ENCODE results near the gene SOS2. TPM values are rescaled to one million over a fixed set of nuclear protein-coding genes. Genes with fewer than 3 reads are reported as not detected.
A peak's percentile ranks its signal among the peaks of the same experiment; 100 is the strongest.

Gene SOS2
- total RNA-seq, 6 donors from 2014 or later, result 21.3 to 47.1 (median 29.6) TPM

DNA sequence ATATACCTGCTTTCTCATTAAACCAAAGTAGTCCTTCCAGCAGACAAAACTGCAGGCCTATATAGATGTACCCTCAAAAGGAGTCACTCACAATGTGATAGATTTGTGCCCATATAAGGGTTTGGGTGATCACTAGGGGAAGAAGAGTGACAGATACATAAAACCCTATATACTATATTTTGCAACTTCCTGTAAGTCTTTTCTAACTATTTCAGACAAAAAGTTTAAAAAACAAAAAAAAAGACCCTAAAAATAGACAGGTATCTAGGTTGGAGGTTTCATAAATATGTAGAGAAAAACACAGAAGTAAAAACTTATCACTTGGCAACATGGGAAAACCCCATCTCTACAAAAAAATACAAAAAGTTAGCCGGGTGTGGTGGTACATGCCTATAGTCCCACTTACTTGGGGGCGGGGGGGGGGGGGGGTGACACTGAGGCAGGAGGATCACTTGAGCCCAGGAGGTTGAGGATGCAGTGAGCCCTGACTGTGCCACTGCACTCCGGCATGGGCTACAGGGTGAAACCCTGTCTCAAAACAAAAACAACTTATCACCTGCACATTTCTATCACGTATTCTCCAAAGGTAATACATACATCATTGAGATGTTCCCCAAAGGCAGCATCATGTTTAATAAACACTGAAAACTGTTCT, 117.9 kb downstream of the SOS2 start:
- no peaks in the 10 kb centered on the region for H3K27me3 ChIP-seq
- ATAC-seq (ENCODE audit: low FRiP score in 2 of 2), result no peak
- H3K4me1 ChIP-seq, result peaks cover 17 to 23% (median 21%) of the 10 kb centered on the region in 4 donors
- WGBS, 2 donors, result 72 to 76% methylated on average over 4 of the region's 4 CpGs
- no peak overlapping the region for H3K4me3 ChIP-seq
- H3K36me3 ChIP-seq, result peaks cover 21 to 73% (median 31%) of the 10 kb centered on the region in 4 donors
- no peaks in the 10 kb centered on the region for H3K9me3 ChIP-seq
- no peak for DNase-seq
- TF ChIP-seq EP300 (IDR thresholded peaks at IDR 0.05), result no peak
- TF ChIP-seq, protein P1, sequence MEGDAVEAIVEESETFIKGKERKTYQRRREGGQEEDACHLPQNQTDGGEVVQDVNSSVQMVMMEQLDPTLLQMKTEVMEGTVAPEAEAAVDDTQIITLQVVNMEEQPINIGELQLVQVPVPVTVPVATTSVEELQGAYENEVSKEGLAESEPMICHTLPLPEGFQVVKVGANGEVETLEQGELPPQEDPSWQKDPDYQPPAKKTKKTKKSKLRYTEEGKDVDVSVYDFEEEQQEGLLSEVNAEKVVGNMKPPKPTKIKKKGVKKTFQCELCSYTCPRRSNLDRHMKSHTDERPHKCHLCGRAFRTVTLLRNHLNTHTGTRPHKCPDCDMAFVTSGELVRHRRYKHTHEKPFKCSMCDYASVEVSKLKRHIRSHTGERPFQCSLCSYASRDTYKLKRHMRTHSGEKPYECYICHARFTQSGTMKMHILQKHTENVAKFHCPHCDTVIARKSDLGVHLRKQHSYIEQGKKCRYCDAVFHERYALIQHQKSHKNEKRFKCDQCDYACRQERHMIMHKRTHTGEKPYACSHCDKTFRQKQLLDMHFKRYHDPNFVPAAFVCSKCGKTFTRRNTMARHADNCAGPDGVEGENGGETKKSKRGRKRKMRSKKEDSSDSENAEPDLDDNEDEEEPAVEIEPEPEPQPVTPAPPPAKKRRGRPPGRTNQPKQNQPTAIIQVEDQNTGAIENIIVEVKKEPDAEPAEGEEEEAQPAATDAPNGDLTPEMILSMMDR (IDR thresholded peaks at IDR 0.05), result no peak
- TF ChIP-seq POLR2AphosphoS5 (IDR thresholded peaks at IDR 0.05), result no peak
- no peak for TF ChIP-seq POLR2A (IDR thresholded peaks at IDR 0.05)
- H3K27ac ChIP-seq, result no peak overlapping the region

DNA sequence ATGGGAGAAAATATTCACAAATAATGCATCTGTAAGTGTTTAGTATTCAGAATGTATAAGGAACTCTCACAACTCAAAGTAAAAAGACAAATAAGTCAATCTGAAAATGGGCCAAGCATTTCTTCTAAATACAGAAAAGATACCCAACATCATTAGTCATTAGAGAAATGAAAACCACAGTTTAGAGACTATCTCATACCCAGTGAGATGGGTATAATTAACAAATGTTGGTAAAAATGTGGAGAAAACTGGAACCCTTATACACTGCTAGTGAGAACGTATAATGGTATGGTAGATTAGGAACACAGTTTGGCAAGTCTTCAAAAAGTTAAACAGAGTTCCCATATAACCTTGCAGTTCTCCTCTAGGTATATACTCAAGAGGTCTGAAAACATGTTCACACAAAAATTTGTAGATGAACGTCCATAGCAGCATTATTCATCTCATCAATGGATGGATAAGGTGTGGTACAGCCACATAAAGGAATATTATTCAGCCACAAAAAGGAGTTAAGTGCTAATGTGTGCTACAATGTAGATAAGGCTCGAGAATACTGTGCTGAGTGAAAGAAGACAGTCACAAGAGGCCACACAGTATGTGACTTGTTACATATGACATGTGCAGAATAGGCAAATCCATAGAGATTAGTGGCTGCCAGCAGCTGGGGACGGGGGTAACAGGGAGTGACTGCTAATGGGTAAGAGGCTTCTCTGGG, 120.9 kb downstream of the SOS2 start:
- ATAC-seq (ENCODE audit: low FRiP score in 2 of 2) (no peak), DNase-seq (no peak)
- Histone ChIP-seq H3K9me3 (no peaks in the 10 kb centered on the region), H3K27me3 (no peaks in the 10 kb centered on the region), H3K36me3 (peaks cover 21 to 67% (median 33%) of the 10 kb centered on the region in 4 donors), H3K4me1 (peaks cover 5 to 19% (median 8%) of the 10 kb centered on the region in 4 donors), H3K27ac (no peak overlapping the region), H3K4me3 (no peak overlapping the region)
- no peak for TF ChIP-seq EP300 (IDR thresholded peaks at IDR 0.05)
- TF ChIP-seq POLR2A (IDR thresholded peaks at IDR 0.05), result no peak
- no peak for TF ChIP-seq POLR2AphosphoS5 (IDR thresholded peaks at IDR 0.05)
- TF ChIP-seq, protein P1 (IDR thresholded peaks at IDR 0.05), result no peak
- 85 to 89% methylated on average over 4 of the region's 4 CpGs for WGBS, 2 donors

- TF ChIP-seq, protein P1 (IDR thresholded peaks at IDR 0.05), result no peak
- TF ChIP-seq EP300 (IDR thresholded peaks at IDR 0.05), result no peak
- TF ChIP-seq POLR2AphosphoS5 (IDR thresholded peaks at IDR 0.05), result no peak
- no peak for TF ChIP-seq POLR2A (IDR thresholded peaks at IDR 0.05)
- H3K27ac ChIP-seq, result no peak overlapping the region
- peaks cover 20 to 62% (median 32%) of the 10 kb centered on the region in 4 donors for H3K36me3 ChIP-seq
- no peak overlapping the region for H3K4me3 ChIP-seq
- H3K9me3 ChIP-seq, result no peaks in the 10 kb centered on the region
- ATAC-seq (ENCODE audit: low FRiP score in 2 of 2), result no peak
- WGBS, 2 donors, result 84% methylated on average over 6 of the region's 6 CpGs
- no peaks in the 10 kb centered on the region for H3K27me3 ChIP-seq
- no peak for DNase-seq
- H3K4me1 ChIP-seq, result peaks cover 0 to 8% (median 3%) of the 10 kb centered on the region in 4 donors
These were observed 122.0 kb downstream of the SOS2 start for GRCh38 chr14:50109342-50109741.

DNA sequence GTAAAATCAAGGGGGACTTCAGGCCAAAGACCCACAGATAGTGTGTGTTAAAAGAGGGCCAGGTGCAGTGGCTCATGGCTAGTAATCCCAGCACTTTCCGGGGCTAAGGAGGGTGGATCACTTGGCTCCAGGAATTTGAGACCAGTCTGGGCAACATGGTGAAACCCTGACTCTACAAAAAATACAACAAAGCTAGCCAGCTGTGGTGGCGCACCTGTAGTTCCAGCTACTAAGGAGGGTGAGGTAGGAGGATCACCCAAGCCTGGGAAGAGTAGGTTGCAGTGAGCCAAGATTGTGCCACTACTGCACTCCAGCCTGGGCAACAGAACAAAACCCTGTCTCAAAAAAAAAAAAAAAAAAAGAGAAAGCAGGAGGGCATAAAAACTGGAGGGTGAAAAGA, 123.5 kb downstream of the SOS2 start:
- Histone ChIP-seq H3K27ac (peak overlapping the region in 3 of 4 donors; percentile 16 to 68 (median 28)), H3K36me3 (peaks cover 9 to 47% (median 28%) of the 10 kb centered on the region in 4 donors), H3K9me3 (no peaks in the 10 kb centered on the region), H3K27me3 (no peaks in the 10 kb centered on the region), H3K4me3 (no peak overlapping the region), H3K4me1 (peaks cover 0 to 6% (median 1%) of the 10 kb centered on the region in 4 donors)
- TF ChIP-seq POLR2AphosphoS5 (IDR thresholded peaks at IDR 0.05) (no peak), POLR2A (IDR thresholded peaks at IDR 0.05) (no peak), EP300 (IDR thresholded peaks at IDR 0.05) (no peak)
- TF ChIP-seq, protein P1 (IDR thresholded peaks at IDR 0.05), result no peak
- no peak for ATAC-seq (ENCODE audit: low FRiP score in 2 of 2)
- DNase-seq, result peak in 1 of 2 donors; percentile 25
- 74 to 85% methylated on average over 2 of the region's 2 CpGs for WGBS, 2 donors

Measured in upper lobe of left lung (tissue), 6 donors.